HCT116 (cell line): Measurements from ENCODE around the gene OSBP2. TPM values are rescaled to one million over a fixed set of nuclear protein-coding genes. Genes with fewer than 3 reads are reported as not detected.

Experiments used
- ATAC-seq: fragments of 200-7000 bp; cut with Tn5 transposase; 2 replicates; pipeline ENCODE4 v1.9.1; 2020; ENCODE audit warnings: mild to moderate bottlenecking, moderate library complexity
- BruUV-seq: library from RNA; stranded (reverse); fragments of 400-500 nt; replicated peaks from 2 replicates; lab custom pipeline; 2021; lab: Mats Ljungman, UMichigan
- CTCF ChIA-PET: fragments of 300-600 bp; sonication (Branson Sonifier 250); formaldehyde crosslinking; loops from one replicate; lab custom pipeline; 2021; ENCODE audit warnings: antibody characterized with exemption; lab: Charles Lee
- POLR2A ChIA-PET: fragments of 300-600, 350-600 bp; sonication (Branson Sonifier 250); formaldehyde crosslinking; loops from one replicate; lab custom pipeline; 2021; ENCODE audit warnings: antibody characterized with exemption; lab: Charles Lee
- RAD21 ChIA-PET, 2 experiments: fragments of 300-600 bp; sonication (Branson Sonifier 250); formaldehyde crosslinking; loops; one replicate each; lab custom pipeline; 2023; ENCODE audit warnings: low total read pairs in 2 of 2; ENCODE audit not compliant: uncharacterized antibody in 2 of 2, unreplicated experiment in 2 of 2, low non-redundant PET in 1 of 2; lab: Charles Lee
- DNase-seq: peaks from one replicate; pipeline ENCODE4 v3.0.0-alpha.2; 2010; ENCODE audit warnings: low read depth, low spot score
- H2AFZ ChIP-seq: fragments of 200-600 bp; shearing (Covaris generic), sonication (generic); 2 replicates; pipeline ENCODE4 v1.6.1; 2017; ENCODE audit warnings: low read depth, mixed run types, mixed read lengths, antibody characterized with exemption, low read length; ENCODE audit not compliant: poor library complexity, severe bottlenecking
- H3K27ac ChIP-seq: 2 replicates; pipeline ENCODE4 v1.5.1; 2012; ENCODE audit warnings: low read depth, low read length
- H3K27me3 ChIP-seq: fragments of 200-600 bp; sonication (generic); 2 replicates; pipeline ENCODE4 v1.6.1; 2016; ENCODE audit warnings: mixed run types, low read length, mixed read lengths; ENCODE audit not compliant: insufficient read depth
- H3K36me3 ChIP-seq, 2 experiments: fragments of 200-500 bp in 1 of 2; fragments of 200-600 bp in 1 of 2; sonication (Bioruptor generic) in 1 of 2; sonication (generic) in 1 of 2; 2 replicates each; pipeline versions ENCODE4 v1.5.1 to v1.6.1; 2014 to 2016; ENCODE audit warnings: low read length in 2 of 2, inconsistent platforms in 1 of 2, mixed read lengths in 1 of 2, mixed run types in 1 of 2; ENCODE audit not compliant: insufficient read depth in 2 of 2, control insufficient read depth in 1 of 2
- H3K4me1 ChIP-seq, 2 experiments: fragments of 200-600 bp in 1 of 2; sonication (generic) in 1 of 2; 2 replicates each; pipeline versions ENCODE4 v1.5.1 to v1.6.1; 2012 to 2017; ENCODE audit warnings: low read length in 2 of 2, inconsistent platforms in 1 of 2, mild to moderate bottlenecking in 1 of 2, mixed read lengths in 1 of 2, mixed run types in 1 of 2, moderate library complexity in 1 of 2; ENCODE audit not compliant: insufficient read depth in 2 of 2, control insufficient read depth in 1 of 2
- H3K4me2 ChIP-seq: fragments of 200-600 bp; sonication (generic); 2 replicates; pipeline ENCODE4 v1.6.1; 2017; ENCODE audit warnings: mixed run types, low read length, mixed read lengths
- H3K4me3 ChIP-seq, 2 experiments: fragments of 200-600 bp in 1 of 2; sonication (generic) in 1 of 2; replicated peaks in 1 of 2; 2 replicates each; pipeline ENCODE4 v1.5.1; 2011 to 2016; ENCODE audit warnings: low read length in 2 of 2, control low read depth in 1 of 2, low read depth in 1 of 2, mild to moderate bottlenecking in 1 of 2, mixed read lengths in 1 of 2, mixed run types in 1 of 2
- H3K79me2 ChIP-seq: fragments of 200-600 bp; sonication (generic); 2 replicates; pipeline ENCODE4 v1.6.1; 2017; ENCODE audit warnings: mild to moderate bottlenecking, mixed run types, low read length, moderate library complexity, mixed read lengths; ENCODE audit not compliant: insufficient read depth
- H3K9ac ChIP-seq: fragments of 200-600 bp; sonication (generic); 2 replicates; pipeline ENCODE4 v1.6.1; 2016; ENCODE audit warnings: low read length, mixed read lengths
- H3K9me2 ChIP-seq: fragments of 200-600 bp; sonication (generic), shearing (Covaris generic); 2 replicates; pipeline ENCODE4 v1.6.1; 2017; ENCODE audit warnings: mixed run types, mild to moderate bottlenecking, moderate library complexity; ENCODE audit not compliant: insufficient read depth
- H3K9me3 ChIP-seq, 2 experiments: fragments of 200-500 bp in 1 of 2; fragments of 200-600 bp in 1 of 2; sonication (Bioruptor generic) in 1 of 2; sonication (generic) in 1 of 2; 2 replicates each; pipeline ENCODE4 v1.6.1; 2014 to 2017; ENCODE audit warnings: low read length in 2 of 2, mixed read lengths in 2 of 2, inconsistent platforms in 1 of 2, low read depth in 1 of 2, mild to moderate bottlenecking in 1 of 2, mixed run types in 1 of 2, moderate library complexity in 1 of 2; ENCODE audit not compliant: control insufficient read depth in 1 of 2, insufficient read depth in 1 of 2
- H4K20me1 ChIP-seq: fragments of 200-600 bp; sonication (generic), shearing (Covaris generic); 2 replicates; pipeline ENCODE4 v1.6.1; 2017; ENCODE audit warnings: mixed run types, mild to moderate bottlenecking, moderate library complexity; ENCODE audit not compliant: insufficient read depth
- CBX3 ChIP-seq: IDR thresholded peaks from 2 replicates; pipeline ENCODE4 v1.6.1; 2012; ENCODE audit warnings: low read depth
- CEBPB ChIP-seq: IDR thresholded peaks from 2 replicates; pipeline ENCODE4 v1.6.1; 2012; ENCODE audit warnings: low read depth
- EGR1 ChIP-seq: IDR thresholded peaks from 2 replicates; pipeline ENCODE4 v1.6.1; 2012; ENCODE audit warnings: low read depth
- EZH2 ChIP-seq: fragments of 200-600 bp; sonication (generic); IDR thresholded peaks from 2 replicates; pipeline ENCODE4 v1.6.1; 2017; ENCODE audit warnings: antibody characterized with exemption, mixed run types
- EZH2phosphoT487 ChIP-seq: fragments of 200-600 bp; IDR thresholded peaks from 2 replicates; pipeline ENCODE4 v1.6.1; 2018; ENCODE audit warnings: antibody characterized with exemption, borderline replicate concordance
- FOSL1 ChIP-seq: IDR thresholded peaks from 2 replicates; pipeline ENCODE4 v1.6.1; 2012; ENCODE audit warnings: low read depth
- JUND ChIP-seq: IDR thresholded peaks from 2 replicates; pipeline ENCODE4 v1.6.1; 2012
- MAX ChIP-seq: IDR thresholded peaks from 2 replicates; pipeline ENCODE4 v1.6.1; 2012
- POLR2A ChIP-seq: IDR thresholded peaks from 2 replicates; pipeline ENCODE4 v1.7.0; 2011; ENCODE audit warnings: borderline replicate concordance; ENCODE audit not compliant: insufficient read depth, insufficient read length; ENCODE audit errors: extremely low read depth
- POLR2AphosphoS5 ChIP-seq: IDR thresholded peaks from 2 replicates; pipeline ENCODE4 v1.6.1; 2011; ENCODE audit warnings: mild to moderate bottlenecking, low read depth, low read length, moderate library complexity
- RAD21 ChIP-seq: IDR thresholded peaks from 2 replicates; pipeline ENCODE4 v1.6.1; 2012; ENCODE audit warnings: low read depth, mild to moderate bottlenecking
- REST ChIP-seq: IDR thresholded peaks from 2 replicates; pipeline ENCODE4 v1.6.1; 2012; ENCODE audit warnings: low read depth
- SP1 ChIP-seq: IDR thresholded peaks from 2 replicates; pipeline ENCODE4 v1.6.1; 2012; ENCODE audit warnings: low read depth
- SRF ChIP-seq: IDR thresholded peaks from 2 replicates; pipeline ENCODE4 v1.6.1; 2012; ENCODE audit warnings: low read depth
- YY1 ChIP-seq: IDR thresholded peaks from 2 replicates; pipeline ENCODE4 v1.6.1; 2011; ENCODE audit warnings: low read length, low read depth, moderate library complexity, mild to moderate bottlenecking; ENCODE audit not compliant: insufficient replicate concordance; ENCODE audit errors: extremely low read depth
- ZBTB33 ChIP-seq: IDR thresholded peaks from 2 replicates; pipeline ENCODE4 v1.6.1; 2011; ENCODE audit warnings: mild to moderate bottlenecking, low read length, moderate library complexity; ENCODE audit not compliant: insufficient replicate concordance; ENCODE audit errors: extremely low read depth
- ZFX ChIP-seq: fragments of 450-650 bp; IDR thresholded peaks from 2 replicates; pipeline ENCODE4 v1.6.1; 2017
- ZNF274 ChIP-seq: fragments of 200-500 bp; sonication (Bioruptor generic); IDR thresholded peaks from 2 replicates; pipeline ENCODE4 v1.6.1; 2014; ENCODE audit warnings: mild to moderate bottlenecking, low read depth, low read length, inconsistent platforms
- intact Hi-C: fragments of 100-400 bp; cut with micrococcal nuclease; formaldehyde crosslinking; loops from 2 replicates; pipeline ENCODE4 v1.10.0; 2022
- total RNA-seq: library from RNA; stranded (reverse); gene quantifications from one replicate; pipeline ENCODE4 v1.2.1, GENCODE V29; 2021; ENCODE audit not compliant: unreplicated experiment
- TF ChIP-seq, protein P1 (sequence below), 3 experiments: fragments of 200-600 bp in 1 of 3; sonication (generic) in 1 of 3; IDR thresholded peaks in 2 of 3; conservative IDR thresholded peaks in 1 of 3; 2 replicates each; pipeline ENCODE4 v1.5.1; 2012 to 2017; ENCODE audit warnings: low read depth in 2 of 3, low read length in 2 of 3, antibody characterized with exemption in 1 of 3, borderline replicate concordance in 1 of 3, control low read depth in 1 of 3, mild to moderate bottlenecking in 1 of 3, mixed read lengths in 1 of 3, mixed run types in 1 of 3, moderate library complexity in 1 of 3; ENCODE audit not compliant: insufficient read depth in 1 of 3
- TF ChIP-seq, protein P2 (sequence below): IDR thresholded peaks from 2 replicates; pipeline ENCODE4 v1.6.1; 2012

OSBP2 gene
- total RNA-seq, 1 experiment from 2014 or later = 12.9 TPM

DNA sequence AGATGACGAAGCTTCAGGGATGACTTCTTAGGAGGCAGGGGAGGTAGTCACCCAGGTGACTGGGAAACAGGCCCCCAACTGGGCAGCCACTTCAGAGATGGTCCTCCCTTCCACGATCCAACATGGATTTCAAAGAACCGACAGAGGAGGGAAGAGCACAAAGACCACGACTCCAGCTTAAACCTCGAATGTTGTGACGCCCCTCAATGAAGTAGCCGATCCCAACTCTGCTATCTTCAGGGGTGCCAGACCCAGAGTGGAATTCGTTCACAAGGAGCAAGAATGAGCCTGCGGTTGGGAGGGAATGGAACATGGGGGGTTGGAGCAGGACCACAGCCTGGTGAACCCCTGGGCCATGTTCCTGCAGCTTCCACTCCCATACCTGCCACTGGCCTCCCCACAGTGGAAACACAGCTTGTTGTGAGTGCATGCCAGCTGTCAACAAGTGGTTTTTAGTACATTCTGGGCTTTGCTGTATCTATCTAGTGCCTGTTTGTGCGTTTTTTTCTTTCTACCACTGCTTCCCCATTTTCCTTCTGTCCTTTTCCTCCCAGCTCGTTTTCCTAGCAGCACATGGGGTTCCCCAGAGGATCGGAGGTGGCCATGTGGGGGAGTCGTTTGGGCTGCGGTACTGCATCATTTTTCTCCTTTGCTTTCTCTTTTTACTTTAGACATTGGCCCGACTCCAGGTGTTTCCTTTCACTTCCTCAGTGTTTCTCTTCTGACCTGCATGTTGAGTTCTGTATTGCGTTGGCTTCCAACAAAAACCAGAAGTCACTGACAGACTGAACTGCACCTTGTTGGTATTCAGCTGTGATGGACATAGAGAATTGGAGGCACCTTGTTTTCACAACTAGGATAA lies 208.1 kb downstream of the OSBP2 start:
- DNase-seq (no peak), ATAC-seq (no peak)
- H3K4me1 ChIP-seq = peaks cover 0 to 6% of the 10 kb centered on the region in 2 experiments; a peak in 1 of 4 replicates
- H3K79me2 ChIP-seq = no peaks in the 10 kb centered on the region
- H2AFZ ChIP-seq = no peak overlapping the region
- H3K4me2 ChIP-seq = no peak overlapping the region
- H3K9ac ChIP-seq = no peak overlapping the region
- ChIA-PET RAD21 (no interaction called here), POLR2A (no interaction called here)
- H3K9me2 ChIP-seq = no peaks in the 10 kb centered on the region
- H3K4me3 ChIP-seq = no peak overlapping the region
- no peaks in the 10 kb centered on the region for H3K27me3 ChIP-seq
- no peaks in the 10 kb centered on the region for H3K9me3 ChIP-seq
- TF ChIP-seq SP1 (no peak), ZBTB33 (no peak), REST (no peak), CEBPB (no peak), POLR2A (no peak), SRF (no peak), YY1 (no peak), EZH2phosphoT487 (no peak), EGR1 (no peak), POLR2AphosphoS5 (no peak), ZNF274 (no peak), CBX3 (no peak), ZFX (no peak), JUND (no peak), RAD21 (no peak), MAX (no peak), FOSL1 (no peak), EZH2 (no peak)
- TF ChIP-seq, protein P1, sequence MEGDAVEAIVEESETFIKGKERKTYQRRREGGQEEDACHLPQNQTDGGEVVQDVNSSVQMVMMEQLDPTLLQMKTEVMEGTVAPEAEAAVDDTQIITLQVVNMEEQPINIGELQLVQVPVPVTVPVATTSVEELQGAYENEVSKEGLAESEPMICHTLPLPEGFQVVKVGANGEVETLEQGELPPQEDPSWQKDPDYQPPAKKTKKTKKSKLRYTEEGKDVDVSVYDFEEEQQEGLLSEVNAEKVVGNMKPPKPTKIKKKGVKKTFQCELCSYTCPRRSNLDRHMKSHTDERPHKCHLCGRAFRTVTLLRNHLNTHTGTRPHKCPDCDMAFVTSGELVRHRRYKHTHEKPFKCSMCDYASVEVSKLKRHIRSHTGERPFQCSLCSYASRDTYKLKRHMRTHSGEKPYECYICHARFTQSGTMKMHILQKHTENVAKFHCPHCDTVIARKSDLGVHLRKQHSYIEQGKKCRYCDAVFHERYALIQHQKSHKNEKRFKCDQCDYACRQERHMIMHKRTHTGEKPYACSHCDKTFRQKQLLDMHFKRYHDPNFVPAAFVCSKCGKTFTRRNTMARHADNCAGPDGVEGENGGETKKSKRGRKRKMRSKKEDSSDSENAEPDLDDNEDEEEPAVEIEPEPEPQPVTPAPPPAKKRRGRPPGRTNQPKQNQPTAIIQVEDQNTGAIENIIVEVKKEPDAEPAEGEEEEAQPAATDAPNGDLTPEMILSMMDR (IDR thresholded peaks at IDR 0.05 in 2 of 3, conservative IDR thresholded peaks at IDR 0.05 in 1 of 3; ENCODE audit: borderline replicate concordance in 1 of 3, insufficient read depth in 1 of 3, low read depth in 2 of 3, low read length in 2 of 3) = no peak
- TF ChIP-seq, protein P2, sequence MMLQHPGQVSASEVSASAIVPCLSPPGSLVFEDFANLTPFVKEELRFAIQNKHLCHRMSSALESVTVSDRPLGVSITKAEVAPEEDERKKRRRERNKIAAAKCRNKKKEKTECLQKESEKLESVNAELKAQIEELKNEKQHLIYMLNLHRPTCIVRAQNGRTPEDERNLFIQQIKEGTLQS = no peak
- TF ChIP-seq, all 23 proteins: peak for 0
- intact Hi-C loops = no loop called here
- no peaks in the 10 kb centered on the region for H3K36me3 ChIP-seq
- no peak overlapping the region for H3K27ac ChIP-seq
- H4K20me1 ChIP-seq = no peaks in the 10 kb centered on the region
- BruUV-seq = no TSS peak
- CTCF ChIA-PET = interaction anchor here (0.5 kb wide), 1 partner anchor 8 kb away, joined by 3 read pairs; no protein-coding TSS in a partner anchor
